OCI-LY1 (cell line): ENCODE results near the gene CDH23.

Experiments used
- EZH2 ChIP-seq: fragments of 200-600 bp; sonication (generic), shearing (Covaris generic); IDR thresholded peaks from 2 replicates; pipeline ENCODE4 v1.8.0; 2017; ENCODE audit warnings: borderline replicate concordance, mixed run types, mild to moderate bottlenecking, antibody characterized with exemption, low read length, moderate library complexity, mixed read lengths
- TF ChIP-seq, protein P1 (sequence below): fragments of 200-600 bp; sonication (generic), shearing (Covaris generic); IDR thresholded peaks from 2 replicates; pipeline ENCODE4 v1.5.1; 2017; ENCODE audit warnings: mild to moderate bottlenecking, antibody characterized with exemption, low read length, moderate library complexity, mixed read lengths

DNA sequence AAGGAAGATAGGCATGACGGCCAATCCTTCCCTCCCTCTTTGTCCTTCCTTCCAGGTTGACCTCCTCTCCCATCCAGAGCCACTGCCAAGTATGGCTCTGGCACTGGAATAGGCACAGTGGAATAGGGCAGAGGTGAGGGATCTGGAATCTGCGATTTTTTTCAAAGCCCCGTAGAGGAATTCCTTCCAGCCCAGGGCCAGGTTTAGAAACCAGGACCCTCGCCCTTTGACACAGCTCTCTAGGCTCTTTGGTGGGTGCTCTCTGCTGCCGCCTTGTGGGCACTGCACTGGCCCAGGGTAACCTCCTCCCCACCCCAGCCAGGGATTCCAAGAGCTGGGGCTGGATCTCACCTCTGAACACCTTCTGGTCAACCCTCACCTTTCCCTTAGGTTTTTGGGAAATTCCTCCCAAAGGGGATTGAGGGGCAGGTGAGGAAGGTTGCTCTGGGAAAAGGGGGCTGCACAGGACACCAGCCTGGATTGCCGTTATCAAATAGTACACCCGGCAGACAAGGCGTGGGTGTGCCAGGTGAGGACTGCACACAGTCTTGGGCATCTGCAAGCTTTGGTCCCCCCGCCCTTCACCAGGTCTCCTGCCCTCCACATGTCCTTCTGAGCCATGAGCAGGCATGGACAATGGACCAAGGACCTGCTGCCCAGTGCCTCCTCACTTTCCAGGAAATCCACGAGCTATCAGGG, 300.1 kb downstream of the CDH23 start:
- TF ChIP-seq, protein P1, sequence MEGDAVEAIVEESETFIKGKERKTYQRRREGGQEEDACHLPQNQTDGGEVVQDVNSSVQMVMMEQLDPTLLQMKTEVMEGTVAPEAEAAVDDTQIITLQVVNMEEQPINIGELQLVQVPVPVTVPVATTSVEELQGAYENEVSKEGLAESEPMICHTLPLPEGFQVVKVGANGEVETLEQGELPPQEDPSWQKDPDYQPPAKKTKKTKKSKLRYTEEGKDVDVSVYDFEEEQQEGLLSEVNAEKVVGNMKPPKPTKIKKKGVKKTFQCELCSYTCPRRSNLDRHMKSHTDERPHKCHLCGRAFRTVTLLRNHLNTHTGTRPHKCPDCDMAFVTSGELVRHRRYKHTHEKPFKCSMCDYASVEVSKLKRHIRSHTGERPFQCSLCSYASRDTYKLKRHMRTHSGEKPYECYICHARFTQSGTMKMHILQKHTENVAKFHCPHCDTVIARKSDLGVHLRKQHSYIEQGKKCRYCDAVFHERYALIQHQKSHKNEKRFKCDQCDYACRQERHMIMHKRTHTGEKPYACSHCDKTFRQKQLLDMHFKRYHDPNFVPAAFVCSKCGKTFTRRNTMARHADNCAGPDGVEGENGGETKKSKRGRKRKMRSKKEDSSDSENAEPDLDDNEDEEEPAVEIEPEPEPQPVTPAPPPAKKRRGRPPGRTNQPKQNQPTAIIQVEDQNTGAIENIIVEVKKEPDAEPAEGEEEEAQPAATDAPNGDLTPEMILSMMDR: peak; percentile 93
- TF ChIP-seq EZH2: no peak
